Neural cell (in vitro differentiated cells): ENCODE measurements around the gene LINGO4. TPM values are rescaled to one million over a fixed set of nuclear protein-coding genes. Genes with fewer than 3 reads are reported as not detected.

ENCODE experiments used
- H2AFZ ChIP-seq: fragments of 200-600, 300-800 bp; sonication (generic), shearing (Covaris generic); 2 replicates; pipeline ENCODE4 v1.6.0; 2014; ENCODE audit warnings: low read depth, mild to moderate bottlenecking, antibody characterized with exemption, low read length, moderate library complexity
- H3F3A ChIP-seq: fragments of 200-600 bp; shearing (Covaris generic); 2 replicates; pipeline ENCODE4 v1.6.1; 2016; ENCODE audit warnings: mild to moderate bottlenecking, moderate library complexity, mixed read lengths, antibody characterized with exemption, low read length; ENCODE audit not compliant: insufficient read depth, poor library complexity, severe bottlenecking
- H3K27ac ChIP-seq: fragments of 200-600, 300-800 bp; sonication (generic), shearing (Covaris generic); 2 replicates; pipeline ENCODE4 v1.5.1; 2014; ENCODE audit warnings: mild to moderate bottlenecking, low read length, moderate library complexity
- H3K27me3 ChIP-seq: fragments of 300-800, 200-600 bp; sonication (generic), shearing (Covaris generic); 2 replicates; pipeline ENCODE4 v1.6.0; 2014; ENCODE audit warnings: mild to moderate bottlenecking, low read depth, low read length, moderate library complexity; ENCODE audit not compliant: insufficient read depth
- H3K36me3 ChIP-seq: fragments of 300-800, 200-600 bp; sonication (generic), shearing (Covaris generic); 2 replicates; pipeline ENCODE4 v1.5.1; 2014; ENCODE audit warnings: mild to moderate bottlenecking, antibody characterized with exemption, low read length, moderate library complexity; ENCODE audit not compliant: insufficient read depth
- H3K4me2 ChIP-seq: fragments of 300-800, 200-600 bp; sonication (generic), shearing (Covaris generic); 2 replicates; pipeline ENCODE4 v1.6.0; 2014; ENCODE audit warnings: mild to moderate bottlenecking, low read length
- H3K4me3 ChIP-seq: fragments of 300-800, 200-600 bp; sonication (generic), shearing (Covaris generic); 2 replicates; pipeline ENCODE4 v1.5.1; 2014; ENCODE audit warnings: mild to moderate bottlenecking, low read length, moderate library complexity
- H3K79me2 ChIP-seq: fragments of 200-600 bp; shearing (Covaris generic); replicated peaks from 2 replicates; pipeline ENCODE4 v1.6.0; 2014; ENCODE audit warnings: mild to moderate bottlenecking, low read length, moderate library complexity; ENCODE audit not compliant: insufficient read depth
- H3K9ac ChIP-seq: fragments of 300-800, 200-600 bp; sonication (generic), shearing (Covaris generic); 2 replicates; pipeline ENCODE4 v1.6.1; 2016; ENCODE audit warnings: mild to moderate bottlenecking, low read length, mixed read lengths
- H3K9me2 ChIP-seq: fragments of 200-600 bp; shearing (Covaris generic); 2 replicates; pipeline ENCODE4 v1.6.1; 2016; ENCODE audit warnings: mild to moderate bottlenecking, low read length, mixed read lengths; ENCODE audit not compliant: insufficient read depth
- H3K9me3 ChIP-seq: fragments of 200-600, 300-800 bp; sonication (generic), shearing (Covaris generic); 2 replicates; pipeline ENCODE4 v1.6.1; 2016; ENCODE audit warnings: mild to moderate bottlenecking, mixed run types, low read length, moderate library complexity, mixed read lengths
- H4K20me1 ChIP-seq: fragments of 200-600 bp; shearing (Covaris generic); 2 replicates; pipeline ENCODE4 v1.6.1; 2016; ENCODE audit warnings: mild to moderate bottlenecking, mixed run types; ENCODE audit not compliant: insufficient read depth
- EP300 ChIP-seq: fragments of 450-650 bp; conservative IDR thresholded peaks from 2 replicates; pipeline ENCODE4 v1.6.1; 2014; ENCODE audit warnings: antibody characterized with exemption, mild to moderate bottlenecking, moderate library complexity; ENCODE audit not compliant: poor library complexity, severe bottlenecking
- EZH2 ChIP-seq: fragments of 200-600, 300-800 bp; shearing (Covaris generic), sonication (generic); IDR thresholded peaks from 2 replicates; pipeline ENCODE4 v1.6.1; 2014; ENCODE audit warnings: antibody characterized with exemption, low read length, borderline replicate concordance, mild to moderate bottlenecking; ENCODE audit not compliant: insufficient read depth, poor library complexity, severe bottlenecking
- MXI1 ChIP-seq: fragments of 450-650 bp; conservative IDR thresholded peaks from 2 replicates; pipeline ENCODE4 v1.6.1; 2014; ENCODE audit warnings: antibody characterized with exemption, mild to moderate bottlenecking; ENCODE audit not compliant: poor library complexity, severe bottlenecking
- POLR2AphosphoS5 ChIP-seq: IDR thresholded peaks from 2 replicates; pipeline ENCODE4 v1.6.1; 2012
- RAD21 ChIP-seq: fragments of 450-650 bp; conservative IDR thresholded peaks from 2 replicates; pipeline ENCODE4 v1.6.1; 2014; ENCODE audit warnings: antibody characterized with exemption, mild to moderate bottlenecking, moderate library complexity
- REST ChIP-seq: IDR thresholded peaks from 2 replicates; pipeline ENCODE4 v1.6.1; 2012; ENCODE audit warnings: borderline replicate concordance
- SMC3 ChIP-seq: fragments of 450-650 bp; conservative IDR thresholded peaks from 2 replicates; pipeline ENCODE4 v1.6.1; 2014; ENCODE audit warnings: antibody characterized with exemption, mild to moderate bottlenecking, moderate library complexity; ENCODE audit not compliant: poor library complexity
- TAF1 ChIP-seq: IDR thresholded peaks from 2 replicates; pipeline ENCODE4 v1.6.1; 2012; ENCODE audit warnings: low read depth
- polyA plus RNA-seq: library from polyadenylated mRNA; depleted of rRNA; stranded (reverse); fragments of >200 nt; gene quantifications from 2 replicates; pipeline ENCODE4 v1.2.3, GENCODE V29; 2014
- TF ChIP-seq, protein P1 (sequence below): fragments of 450-650 bp; IDR thresholded peaks from 2 replicates; pipeline ENCODE4 v1.5.1; 2014; ENCODE audit warnings: antibody characterized with exemption, mild to moderate bottlenecking, moderate library complexity; ENCODE audit not compliant: poor library complexity, severe bottlenecking

LINGO4 gene
- polyA plus RNA-seq, 1 donor from 2014 or later: not detected

DNA sequence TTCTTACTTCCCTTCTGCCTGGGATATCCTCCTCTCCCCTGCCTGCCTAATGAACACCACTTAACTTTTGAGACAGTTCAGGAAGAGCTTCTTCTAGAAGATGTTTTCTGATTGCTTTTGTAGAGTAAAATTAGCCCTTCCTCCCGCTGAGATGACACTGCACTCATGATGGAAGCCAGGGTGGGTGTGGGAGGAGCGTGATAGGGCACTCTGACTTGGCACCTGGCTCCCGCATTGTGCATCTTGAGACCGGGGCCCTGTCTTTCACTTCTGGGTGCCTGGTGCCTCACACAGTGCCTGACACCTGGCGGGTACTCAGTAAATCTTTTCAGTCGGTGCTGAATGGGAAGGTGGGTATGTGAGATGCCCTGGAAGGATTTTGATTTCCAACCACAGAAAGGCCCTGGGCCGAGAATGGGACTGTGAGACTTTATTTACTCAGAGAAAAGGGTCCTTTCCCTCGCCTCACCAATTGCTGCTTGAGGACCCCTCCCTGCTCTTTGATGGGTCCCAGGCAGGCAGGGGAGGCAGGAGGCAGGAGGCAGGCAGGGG is 41.5 kb upstream of the LINGO4 start:
- Histone ChIP-seq H3K36me3 (no peaks in the 10 kb centered on the region), H4K20me1 (no peaks in the 10 kb centered on the region), H3K9me3 (no peaks in the 10 kb centered on the region), H2AFZ (no peak overlapping the region), H3K9ac (no peak overlapping the region), H3K79me2 (no peaks in the 10 kb centered on the region), H3K4me2 (no peak overlapping the region), H3K4me3 (no peak overlapping the region), H3K9me2 (no peaks in the 10 kb centered on the region), H3F3A (no peaks in the 10 kb centered on the region), H3K27ac (no peak overlapping the region), H3K27me3 (no peaks in the 10 kb centered on the region)
- TF ChIP-seq EZH2: no peak

DNA sequence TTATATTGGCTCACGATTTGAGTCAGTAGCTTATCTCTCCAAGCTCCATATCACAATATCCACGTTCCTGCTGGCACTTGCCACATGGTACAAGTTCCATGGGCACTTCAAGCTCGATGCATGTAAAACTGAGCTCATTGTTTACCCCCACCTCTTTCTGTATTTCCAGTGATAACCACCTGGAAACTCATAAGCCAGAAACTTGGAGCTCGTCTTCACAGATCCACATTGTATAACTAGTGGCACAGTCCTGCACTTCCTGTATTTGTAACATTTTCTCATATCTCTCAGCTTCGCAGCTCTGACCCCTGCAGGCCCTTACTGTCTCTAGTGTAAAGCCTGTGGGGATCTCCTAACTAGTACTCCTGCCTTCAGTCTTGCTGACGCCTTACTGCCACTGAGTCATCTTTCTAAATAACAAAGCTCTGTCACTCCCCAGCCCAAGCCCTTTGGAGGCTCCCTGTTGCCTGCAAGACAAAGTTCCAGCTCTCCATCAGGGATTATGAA is 40.9 kb upstream of the LINGO4 start:
- H3K27me3 ChIP-seq: peaks cover 2% of the 10 kb centered on the region
- H3K79me2 ChIP-seq: no peaks in the 10 kb centered on the region
- no peak overlapping the region for H2AFZ ChIP-seq
- no peak overlapping the region for H3K27ac ChIP-seq
- H3K9me2 ChIP-seq: no peaks in the 10 kb centered on the region
- no peak overlapping the region for H3K9ac ChIP-seq
- no peaks in the 10 kb centered on the region for H3F3A ChIP-seq
- no peaks in the 10 kb centered on the region for H3K9me3 ChIP-seq
- TF ChIP-seq POLR2AphosphoS5 (no peak), SMC3 (no peak), RAD21 (no peak), REST (no peak)
- TF ChIP-seq, protein P1, sequence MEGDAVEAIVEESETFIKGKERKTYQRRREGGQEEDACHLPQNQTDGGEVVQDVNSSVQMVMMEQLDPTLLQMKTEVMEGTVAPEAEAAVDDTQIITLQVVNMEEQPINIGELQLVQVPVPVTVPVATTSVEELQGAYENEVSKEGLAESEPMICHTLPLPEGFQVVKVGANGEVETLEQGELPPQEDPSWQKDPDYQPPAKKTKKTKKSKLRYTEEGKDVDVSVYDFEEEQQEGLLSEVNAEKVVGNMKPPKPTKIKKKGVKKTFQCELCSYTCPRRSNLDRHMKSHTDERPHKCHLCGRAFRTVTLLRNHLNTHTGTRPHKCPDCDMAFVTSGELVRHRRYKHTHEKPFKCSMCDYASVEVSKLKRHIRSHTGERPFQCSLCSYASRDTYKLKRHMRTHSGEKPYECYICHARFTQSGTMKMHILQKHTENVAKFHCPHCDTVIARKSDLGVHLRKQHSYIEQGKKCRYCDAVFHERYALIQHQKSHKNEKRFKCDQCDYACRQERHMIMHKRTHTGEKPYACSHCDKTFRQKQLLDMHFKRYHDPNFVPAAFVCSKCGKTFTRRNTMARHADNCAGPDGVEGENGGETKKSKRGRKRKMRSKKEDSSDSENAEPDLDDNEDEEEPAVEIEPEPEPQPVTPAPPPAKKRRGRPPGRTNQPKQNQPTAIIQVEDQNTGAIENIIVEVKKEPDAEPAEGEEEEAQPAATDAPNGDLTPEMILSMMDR: no peak
- H4K20me1 ChIP-seq: no peaks in the 10 kb centered on the region
- no peak overlapping the region for H3K4me2 ChIP-seq
- no peaks in the 10 kb centered on the region for H3K36me3 ChIP-seq
- H3K4me3 ChIP-seq: no peak overlapping the region

DNA sequence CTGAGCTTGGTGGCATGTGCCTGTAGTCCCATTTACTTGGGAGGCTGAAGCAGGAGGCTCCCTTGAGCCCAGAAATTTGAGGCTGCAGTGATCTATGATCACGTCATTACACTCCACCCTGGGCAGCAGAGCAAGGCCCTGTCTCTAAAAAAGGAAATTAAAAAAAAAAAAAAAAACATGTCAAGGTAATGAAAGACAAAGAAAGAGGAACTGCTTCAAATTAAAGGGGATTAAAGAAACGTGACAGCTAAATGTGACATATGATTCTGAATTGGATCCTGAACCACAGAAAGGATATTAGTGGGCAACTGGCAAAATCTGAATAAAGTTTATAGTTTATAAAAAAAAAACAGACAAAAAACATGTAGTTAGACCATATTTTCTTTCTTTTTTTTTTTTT is 38.2 kb upstream of the LINGO4 start:
- Histone ChIP-seq H3K27ac (no peak overlapping the region), H3K9me3 (no peaks in the 10 kb centered on the region), H3K4me2 (no peak overlapping the region), H2AFZ (no peak overlapping the region), H3K36me3 (no peaks in the 10 kb centered on the region), H3K9ac (no peak overlapping the region), H3K9me2 (no peaks in the 10 kb centered on the region), H3K27me3 (peaks cover 29% of the 10 kb centered on the region), H3K4me3 (no peak overlapping the region), H3K79me2 (no peaks in the 10 kb centered on the region), H3F3A (no peaks in the 10 kb centered on the region), H4K20me1 (no peaks in the 10 kb centered on the region)
- TF ChIP-seq SMC3 (no peak), MXI1 (no peak), RAD21 (no peak), POLR2AphosphoS5 (no peak), TAF1 (no peak), EP300 (no peak), EZH2 (no peak), REST (no peak)
- TF ChIP-seq, protein P1: no peak
